ENCODE results near the gene MAGT1.
A peak's percentile ranks its signal among the peaks of the same experiment; 100 is the strongest.
"Not testable (repeated sequence)": the region's sequence is repeated elsewhere in the genome, so short reads cannot be mapped to it uniquely, and the experiment has no call there.

MAGT1 gene

DNA sequence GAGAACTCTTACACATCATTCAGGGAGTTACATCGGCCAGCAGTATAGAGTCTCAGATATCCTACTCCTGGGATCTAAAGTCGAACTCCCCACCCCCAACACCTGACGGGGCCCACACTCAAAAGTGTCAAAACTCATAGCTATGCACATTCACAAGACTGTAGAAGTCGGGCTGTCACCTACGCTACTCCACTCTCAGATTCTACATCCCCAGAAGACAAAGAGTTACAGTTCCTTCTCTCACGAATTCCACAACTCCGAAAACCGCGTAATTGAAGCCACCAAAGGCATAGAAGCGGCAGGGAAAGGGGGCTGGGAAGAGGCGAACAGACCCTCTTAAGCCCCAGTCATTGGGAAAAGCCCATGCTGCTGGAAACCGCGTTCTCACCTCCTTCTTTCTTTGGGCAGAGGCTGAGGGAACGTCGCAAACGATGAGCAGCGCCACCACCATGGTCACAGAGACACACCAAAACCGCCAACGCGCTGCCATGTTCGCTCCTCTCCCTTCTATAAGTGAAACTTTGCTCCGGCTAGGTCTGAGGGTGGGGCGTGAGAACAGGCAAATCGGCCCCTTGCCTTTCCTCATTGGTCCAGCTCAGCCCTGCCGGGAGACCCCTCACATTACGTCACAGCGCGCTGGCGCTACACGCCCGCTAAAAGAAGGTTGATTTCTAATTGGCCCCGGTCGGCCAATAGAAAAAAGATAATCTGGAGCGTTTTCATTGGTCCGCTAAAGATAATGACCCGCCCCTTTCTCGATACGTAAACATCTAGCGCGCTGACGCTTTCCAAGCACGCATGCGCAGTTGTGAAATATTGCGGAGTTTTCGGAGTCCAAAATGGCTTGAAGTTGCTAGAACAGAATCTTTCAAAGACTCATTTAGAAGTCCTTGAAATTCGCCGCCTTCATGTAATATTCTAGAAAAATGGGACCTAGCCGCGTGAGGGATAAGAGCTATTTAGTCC lies at the start of gene MAGT1:
MAGT1 (minus strand) TSS at position 515 of the 966 bp plus-strand sequence; CDS start at position 490, 25 bp downstream.
- peak; percentile 97 for DNase-seq

DNA sequence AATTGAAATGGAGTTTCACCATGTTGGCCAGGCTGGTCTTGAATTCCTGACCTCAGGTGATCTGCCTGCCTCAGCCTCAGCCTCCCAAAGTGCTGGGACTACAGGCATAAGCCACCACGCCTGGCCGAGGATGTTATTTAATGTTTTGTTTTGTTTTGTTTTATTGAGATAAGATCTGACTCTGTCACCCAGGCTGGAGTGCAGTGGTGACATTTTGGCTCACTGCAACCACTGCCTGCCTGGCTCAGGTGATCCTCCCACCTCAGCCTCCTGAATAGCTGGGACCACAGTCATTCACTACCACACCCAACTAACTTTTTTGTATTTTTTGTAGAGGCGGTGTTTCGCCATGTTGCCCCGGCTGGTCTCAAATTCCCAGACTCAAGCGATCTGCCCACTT lies 49.8 kb upstream of the MAGT1 start:
- not testable (repeated sequence) for DNase-seq

DNA sequence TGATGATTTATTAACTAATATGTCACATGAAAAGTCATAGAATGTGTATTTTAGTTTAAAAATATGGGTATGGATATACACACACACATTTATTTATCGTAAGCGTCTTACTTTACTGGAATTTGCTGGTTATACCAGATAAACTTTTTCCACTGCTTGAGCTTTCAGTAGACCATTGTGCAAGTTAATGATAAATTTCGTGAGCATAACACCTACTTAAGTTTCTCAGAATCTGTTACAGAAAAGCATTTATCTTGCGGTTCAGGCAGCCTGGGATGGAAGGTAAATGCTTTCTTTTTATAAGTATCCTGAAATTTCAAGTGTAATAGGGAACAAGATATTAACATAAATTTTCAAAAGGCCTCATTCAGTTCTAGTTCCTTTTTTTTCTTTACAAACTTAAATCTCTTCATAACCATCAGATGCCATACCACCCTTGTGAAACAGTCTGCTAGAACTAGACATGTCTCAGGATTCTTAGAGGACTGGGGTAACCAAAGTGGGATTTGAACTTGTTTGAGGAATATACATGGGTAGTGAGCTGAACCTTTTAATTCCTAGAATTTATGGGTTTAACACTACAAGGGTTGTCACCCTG lies 42.9 kb upstream of the MAGT1 start:
- DNase-seq, result no peak

DNA sequence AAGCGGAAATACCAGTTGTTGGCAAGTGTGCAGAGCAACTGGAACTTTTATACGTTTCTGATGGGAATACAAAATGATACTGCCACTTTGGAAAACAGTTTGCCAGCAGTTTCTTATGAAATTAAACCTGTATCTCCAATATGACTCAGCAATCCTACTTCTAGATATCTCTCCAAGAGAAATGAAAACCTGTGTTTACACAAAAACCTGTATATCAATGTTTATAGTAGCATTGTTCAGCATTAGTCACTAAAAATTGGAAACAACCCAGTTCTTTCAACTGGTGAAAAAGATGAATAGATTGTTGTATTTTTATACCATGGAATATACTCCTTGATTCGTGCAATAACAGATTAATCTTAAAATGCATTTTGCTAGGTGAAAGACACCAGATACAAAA lies 42.1 kb upstream of the MAGT1 start:
- DNase-seq, result peak; percentile 12

DNA sequence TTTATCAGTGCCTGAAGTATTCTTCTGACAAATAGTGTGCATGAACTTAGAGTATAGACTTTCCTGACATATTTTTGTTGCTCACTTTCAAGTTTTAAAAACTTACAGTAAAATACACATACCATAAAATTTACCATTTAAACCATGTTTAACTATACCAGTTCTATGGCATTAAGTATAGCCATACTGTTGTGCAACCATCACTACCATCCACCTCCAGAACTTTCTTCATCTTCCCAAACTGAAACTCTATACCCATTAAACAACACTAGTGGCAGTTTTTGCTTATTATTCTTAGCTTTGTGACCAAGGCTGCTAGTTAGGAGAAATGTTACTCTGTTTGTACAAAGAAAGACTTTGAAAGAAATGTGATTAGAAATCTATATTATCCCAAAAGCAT lies 41.1 kb upstream of the MAGT1 start:
- DNase-seq, result no peak

DNA sequence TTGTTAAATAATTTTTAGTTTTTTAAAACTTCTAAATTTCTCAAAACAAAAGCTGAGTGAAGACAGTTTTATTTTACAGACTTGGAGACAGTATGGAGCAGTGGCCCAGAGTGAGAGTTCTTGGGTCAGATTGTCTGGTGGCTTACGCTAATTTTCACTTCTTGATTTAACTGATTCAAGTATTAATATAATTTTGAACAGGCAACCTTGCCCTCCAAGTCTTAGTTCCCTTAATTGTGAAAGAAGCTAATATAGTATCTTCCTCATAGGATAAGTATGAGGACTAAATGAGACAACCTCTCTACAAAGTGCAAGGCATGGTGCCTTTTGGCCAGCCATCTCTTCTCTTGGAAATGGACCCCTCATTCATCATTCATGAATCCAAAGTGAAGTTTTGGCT lies 40.7 kb upstream of the MAGT1 start:
- DNase-seq, result no peak

DNA sequence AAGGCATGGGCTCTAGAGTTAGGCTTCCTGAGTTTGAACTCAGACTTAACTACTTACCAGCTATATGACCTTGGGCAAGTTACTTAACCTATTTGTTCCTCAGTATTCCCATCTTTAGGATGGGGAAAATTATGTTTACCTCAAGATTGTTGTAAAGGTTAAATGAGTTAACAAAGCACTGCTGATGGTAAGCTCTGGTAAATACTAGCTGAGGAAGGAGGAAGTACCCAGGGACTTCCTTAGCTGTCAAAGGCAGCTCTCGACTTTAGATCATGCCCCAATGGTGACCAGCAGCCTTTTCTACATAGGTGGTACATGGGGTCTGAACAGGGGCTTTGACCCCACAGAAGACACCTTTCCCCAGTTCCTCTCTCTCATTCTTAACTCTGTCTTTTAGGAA lies 35.3 kb upstream of the MAGT1 start:
- DNase-seq, result no peak

DNA sequence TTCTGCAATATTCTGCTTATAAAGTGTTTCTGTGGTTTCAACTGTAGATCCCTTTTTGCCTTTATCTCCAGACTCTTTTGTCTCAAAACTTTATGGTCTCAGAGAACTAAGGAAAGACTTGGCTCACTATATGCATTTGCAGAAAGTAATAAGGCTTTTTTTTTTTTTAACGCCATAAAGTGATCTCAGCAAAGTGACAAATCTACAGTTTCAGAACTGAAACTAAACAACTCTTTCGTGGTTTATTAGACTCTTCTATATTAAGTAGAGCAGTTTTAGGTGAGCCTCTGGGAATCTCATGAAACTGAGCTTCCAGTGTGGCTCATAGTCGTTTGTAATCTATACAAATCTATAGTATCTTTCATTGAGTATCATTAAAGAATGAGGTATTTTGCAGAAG lies 30.5 kb upstream of the MAGT1 start:
- no peak for DNase-seq

DNA sequence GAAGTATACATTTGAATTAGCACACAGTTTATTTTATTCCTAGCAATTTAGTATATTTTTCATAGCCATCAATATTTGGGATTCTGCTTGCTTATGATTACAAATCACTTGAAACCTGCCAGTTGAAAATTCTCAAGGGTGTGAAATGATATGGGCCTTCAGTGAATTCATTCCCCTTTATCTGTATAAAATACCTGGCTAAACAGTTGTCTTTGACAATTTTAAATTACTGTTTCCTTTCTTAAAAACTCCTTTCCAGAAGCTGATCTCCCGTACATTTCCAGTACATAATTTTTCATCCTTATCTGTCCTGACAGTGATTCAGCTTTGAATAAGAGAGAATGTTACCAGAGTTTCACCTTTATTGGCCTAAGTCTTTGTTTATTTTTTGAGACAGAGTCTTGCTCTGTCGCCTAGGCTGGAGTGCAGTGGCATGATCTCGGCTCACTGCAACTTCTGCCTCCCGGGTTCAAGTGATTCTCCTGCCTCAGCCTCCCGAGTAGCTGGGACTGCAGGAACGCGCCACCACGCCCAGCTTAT lies 29.2 kb upstream of the MAGT1 start:
- DNase-seq, result no peak

DNA sequence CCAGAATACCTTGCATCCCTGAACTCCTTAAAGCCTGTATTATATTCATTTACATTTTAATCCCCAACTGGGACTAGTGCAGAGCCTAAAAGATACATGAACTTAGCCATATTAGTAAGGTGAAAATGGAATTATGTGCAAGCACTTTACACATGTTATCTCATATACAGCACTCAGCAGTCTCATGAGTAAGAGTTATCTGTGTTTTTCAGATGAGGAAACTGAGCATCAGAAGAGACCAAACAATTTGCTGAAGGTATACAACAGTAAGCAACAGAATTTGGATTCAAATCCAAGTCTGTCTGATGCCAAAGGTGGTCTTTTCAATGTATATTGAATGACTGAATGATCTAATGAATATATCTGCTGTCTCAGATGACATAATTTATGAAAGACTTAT lies 27.6 kb upstream of the MAGT1 start:
- DNase-seq, result no peak

DNA sequence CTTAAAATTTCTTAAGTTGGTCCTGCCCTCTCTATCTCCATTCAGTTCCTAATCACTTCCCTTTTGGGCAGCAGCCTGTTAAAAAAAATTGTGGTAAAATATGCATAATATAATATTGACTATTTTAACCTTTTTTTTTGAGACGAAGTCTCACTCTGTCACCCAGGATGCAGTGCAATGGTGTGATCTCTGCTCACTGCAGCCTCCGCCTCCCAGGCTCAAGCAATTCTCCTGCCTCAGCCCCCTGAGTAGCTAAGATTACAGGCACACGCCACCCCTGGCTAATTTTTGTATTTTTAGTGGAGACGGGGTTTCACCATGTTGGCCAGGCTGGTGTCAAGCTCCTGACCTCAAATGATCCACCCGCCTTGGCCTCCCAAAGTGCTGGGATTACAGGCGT lies 24.1 kb upstream of the MAGT1 start:
- DNase-seq, result not testable (repeated sequence)

DNA sequence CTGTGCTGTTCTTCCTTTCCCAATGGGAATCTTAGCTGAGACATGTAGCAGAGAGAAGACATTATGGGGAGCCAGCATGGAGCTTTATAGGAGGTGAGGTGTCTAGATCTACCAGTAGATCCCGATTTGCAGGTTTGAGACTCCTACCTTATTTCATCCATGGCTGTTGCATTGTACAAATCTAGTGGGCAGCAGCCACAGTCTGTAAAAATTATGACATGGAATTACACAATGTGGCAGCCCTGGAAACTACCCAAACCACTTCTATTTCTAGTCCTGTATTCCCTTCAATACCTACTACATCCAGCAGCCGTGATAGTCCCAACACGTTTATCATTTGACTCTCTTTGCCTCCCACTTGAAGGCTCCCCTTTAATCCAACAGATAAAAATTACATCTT lies 23.3 kb upstream of the MAGT1 start:
- no peak for DNase-seq

DNA sequence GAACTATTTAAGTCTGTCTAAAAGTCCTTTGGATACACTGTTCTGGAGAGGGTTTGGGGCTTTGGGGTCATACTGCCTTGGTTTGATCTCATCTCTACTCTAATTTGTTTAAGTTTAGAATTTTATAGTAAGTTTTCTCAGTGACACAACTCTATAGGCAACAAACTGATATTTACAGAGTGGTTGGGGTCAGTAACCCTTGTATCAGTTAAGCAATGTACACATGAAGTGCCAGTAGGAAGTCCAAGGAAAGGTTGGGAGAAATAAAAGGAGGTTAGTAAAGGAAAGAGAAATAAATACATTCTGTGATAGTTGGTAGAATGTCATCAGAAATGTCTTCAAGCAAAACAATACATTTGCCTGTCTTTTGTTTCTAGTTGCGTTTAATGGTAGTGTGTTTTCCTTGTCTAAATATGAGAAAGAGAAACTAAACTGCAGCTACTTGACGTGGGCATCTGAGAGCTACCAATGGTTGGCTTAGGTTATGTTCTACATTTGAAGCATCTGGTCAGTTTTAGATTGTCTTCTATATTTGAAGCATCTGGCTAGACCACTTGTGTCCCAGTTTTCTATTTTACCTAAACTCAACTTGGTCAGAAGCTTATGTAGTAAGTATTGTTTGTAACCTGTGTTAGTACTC lies 22.2 kb upstream of the MAGT1 start:
- no peak for DNase-seq

DNA sequence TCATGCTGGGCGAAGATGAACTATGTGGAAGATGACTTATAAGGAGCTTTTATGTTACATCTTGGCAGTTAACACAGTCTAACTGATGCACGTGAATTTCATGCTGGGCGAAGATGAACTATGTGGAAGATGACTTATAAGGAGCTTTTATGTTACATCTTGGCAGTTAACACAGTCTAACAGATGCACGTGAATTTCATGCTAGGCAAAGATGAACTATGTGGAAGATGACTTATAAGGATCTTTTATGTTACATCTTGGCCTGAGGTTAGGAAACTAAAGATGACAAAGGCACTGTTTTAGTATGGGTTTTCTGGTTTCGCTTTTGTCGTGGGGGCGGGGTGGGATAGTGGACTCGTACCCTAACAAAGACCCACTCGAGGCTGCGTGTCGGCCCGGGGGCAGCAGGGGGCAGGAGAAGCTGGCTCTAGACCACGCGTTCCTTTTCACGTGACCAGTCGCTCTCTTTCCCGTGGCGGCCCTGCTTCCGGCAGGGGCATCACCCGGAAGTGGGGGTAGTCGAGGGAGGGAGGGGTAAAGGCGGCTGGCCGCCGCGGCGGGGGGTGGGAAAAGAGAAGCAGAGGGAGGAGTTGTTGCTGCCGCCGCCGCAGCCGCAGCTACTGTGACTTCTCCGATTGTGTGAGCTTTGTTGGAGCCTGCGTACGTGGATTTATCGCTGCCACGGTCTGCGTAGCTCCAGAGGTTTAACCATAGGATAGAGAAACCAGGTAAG lies 15.0 kb upstream of the MAGT1 start, which contains the start of gene ATP7A:
ATP7A (plus strand) TSS at position 586 of the 733 bp plus-strand sequence. CDS start 60,949 bp downstream, outside the sequence.
- peak; percentile 91 for DNase-seq

DNA sequence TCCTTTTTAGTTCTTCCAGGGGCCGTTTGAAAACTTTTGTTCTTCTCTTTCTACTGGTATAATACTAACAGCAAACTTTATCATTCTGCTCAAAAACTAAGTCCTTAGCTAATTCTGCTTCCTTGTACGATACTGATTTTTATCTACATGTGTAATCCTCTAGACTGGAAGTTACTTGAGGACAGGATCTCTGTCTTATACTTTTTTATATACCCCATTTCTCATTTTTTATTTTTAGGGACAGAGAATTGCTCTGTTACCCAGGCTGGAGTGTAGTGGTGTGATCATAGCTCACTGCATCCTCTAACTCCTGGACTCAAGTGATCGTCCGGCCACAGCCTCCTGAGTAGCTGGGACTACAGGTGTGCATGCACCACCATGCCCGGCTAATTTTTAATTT lies 6.3 kb upstream of the MAGT1 start:
- DNase-seq, result no peak

DNA sequence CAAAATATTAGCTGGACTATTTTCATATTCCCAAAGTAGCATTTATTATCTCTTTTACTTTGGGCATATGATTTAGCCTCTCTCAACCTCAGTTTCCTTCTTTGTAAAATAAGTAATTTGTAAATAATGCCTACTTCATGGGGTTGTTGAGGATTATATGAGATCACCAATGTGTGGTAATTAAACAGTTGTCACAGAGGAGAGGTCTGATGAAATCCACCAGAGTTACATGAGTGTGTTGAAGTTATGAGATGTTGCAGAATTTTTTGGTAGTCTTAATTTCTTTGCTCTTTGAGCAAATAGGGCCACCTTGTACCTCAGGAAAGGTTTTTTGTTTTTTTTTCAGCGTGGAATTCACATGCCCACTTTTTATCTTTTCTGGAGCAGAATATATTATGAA lies 5.5 kb upstream of the MAGT1 start:
- no peak for DNase-seq

DNA sequence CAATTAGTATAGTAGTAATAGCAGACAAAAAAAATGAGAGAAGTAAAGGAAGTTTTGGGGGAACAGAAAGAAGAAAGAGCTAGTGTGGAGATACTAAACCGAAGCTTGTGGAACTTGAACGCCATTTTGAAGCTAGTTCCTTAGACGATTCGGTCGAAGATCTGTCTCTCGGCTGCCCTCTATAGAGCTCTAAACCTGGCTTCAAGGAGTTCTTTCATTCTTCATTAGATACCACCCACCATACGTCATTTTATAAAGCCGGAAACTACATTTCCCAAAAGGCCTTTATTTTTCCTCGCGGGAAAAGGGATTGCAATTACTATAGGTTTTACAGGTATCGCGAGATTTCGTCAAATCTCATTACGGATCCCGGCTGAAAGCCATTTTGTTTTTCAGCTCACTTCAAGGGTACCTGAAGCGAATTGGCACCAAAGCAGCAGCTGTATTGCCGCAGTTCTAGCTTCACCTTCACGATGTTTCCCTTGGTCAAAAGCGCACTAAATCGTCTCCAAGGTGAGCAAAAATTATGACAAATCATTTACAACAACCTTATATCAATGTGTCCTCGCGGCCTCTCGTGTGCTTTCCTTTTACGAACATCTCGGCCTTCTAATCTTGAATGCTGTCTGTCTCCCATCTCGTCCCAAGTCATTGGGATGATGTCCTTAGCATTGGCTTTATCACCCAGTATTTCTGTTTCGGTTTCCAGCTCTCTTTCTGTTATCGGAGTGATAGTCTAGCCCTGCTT lies 4.0 kb upstream of the MAGT1 start, which contains the start of gene COX7B:
COX7B (plus strand) TSS at position 388 of the 748 bp plus-strand sequence; CDS start at position 474, 86 bp downstream.
- peak; percentile 97 for DNase-seq

DNA sequence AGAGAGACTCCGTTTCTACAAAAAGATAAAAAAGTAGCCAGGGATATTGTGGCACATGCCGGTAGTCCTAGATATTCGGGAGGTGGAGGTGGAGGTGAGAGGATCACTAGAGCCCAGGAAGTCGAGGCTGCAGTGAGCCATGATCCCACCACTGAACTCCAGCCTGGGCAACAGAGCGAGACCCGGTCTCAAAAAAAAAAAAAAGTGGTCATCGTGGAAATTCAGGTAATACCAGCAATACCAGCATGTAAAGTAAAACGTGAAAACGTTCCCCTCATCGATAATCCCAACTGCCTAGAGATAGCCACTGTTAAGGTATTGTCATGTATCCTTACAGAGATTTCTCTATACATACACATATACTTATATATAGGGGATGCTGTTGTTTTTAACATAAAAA lies 1.5 kb downstream of the MAGT1 start:
- DNase-seq, result no peak

DNA sequence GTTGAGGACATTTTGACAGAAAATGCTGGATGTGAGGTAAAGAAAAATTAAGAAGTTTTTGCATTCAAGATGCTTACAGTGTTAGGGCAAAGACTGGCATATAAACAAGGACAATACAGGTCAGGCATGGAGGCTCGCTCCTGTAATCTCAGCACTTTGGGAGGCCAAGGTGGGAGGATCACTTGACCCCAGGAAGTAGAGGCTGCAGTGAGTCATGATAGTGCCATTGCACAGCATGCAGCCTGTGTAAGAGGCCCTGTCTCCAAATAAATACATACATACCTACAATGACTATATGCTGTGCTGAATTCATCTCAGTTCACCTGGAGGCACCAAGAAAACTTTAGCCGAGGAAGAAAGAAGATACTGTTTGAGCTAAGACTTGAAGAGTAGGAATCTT lies 2.3 kb downstream of the MAGT1 start:
- no peak for DNase-seq

DNA sequence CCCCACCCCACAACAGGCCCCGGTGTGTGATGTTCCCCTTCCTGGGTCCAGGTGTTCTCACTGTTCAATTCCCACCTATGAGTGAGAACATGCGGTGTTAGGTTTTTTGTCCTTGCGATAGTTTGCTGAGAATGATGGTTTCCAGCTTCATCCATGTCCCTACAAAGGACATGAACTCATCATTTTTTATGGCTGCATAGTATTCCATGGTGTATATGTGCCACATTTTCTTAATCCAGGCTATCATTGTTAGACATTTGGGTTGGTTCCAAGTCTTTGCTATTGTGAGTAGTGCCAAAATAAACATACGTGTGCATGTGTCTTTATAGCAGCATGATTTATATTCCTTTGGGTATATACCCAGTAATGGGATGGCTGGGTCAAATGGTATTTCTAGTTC lies 13.8 kb downstream of the MAGT1 start:
- DNase-seq, result not testable (repeated sequence)

DNA sequence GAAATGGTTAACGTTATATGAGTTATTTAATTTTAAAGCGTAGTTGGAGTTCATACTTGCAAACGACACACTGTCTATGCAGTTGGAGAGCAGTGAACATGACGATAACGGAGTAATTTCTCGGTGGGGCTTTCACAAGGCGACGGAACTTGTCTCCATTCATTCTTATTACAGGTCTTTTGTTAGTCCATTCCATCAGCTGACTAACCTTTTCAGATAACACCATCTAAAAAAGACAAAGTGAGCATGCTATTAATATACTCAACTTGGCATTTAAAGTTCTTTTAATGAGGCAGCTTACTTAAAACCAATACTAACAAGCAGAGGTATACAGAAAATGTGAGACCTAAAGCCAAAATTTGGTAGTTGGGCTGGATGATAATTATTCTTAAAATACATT lies 19.9 kb downstream of the MAGT1 start:
- DNase-seq, result no peak

DNA sequence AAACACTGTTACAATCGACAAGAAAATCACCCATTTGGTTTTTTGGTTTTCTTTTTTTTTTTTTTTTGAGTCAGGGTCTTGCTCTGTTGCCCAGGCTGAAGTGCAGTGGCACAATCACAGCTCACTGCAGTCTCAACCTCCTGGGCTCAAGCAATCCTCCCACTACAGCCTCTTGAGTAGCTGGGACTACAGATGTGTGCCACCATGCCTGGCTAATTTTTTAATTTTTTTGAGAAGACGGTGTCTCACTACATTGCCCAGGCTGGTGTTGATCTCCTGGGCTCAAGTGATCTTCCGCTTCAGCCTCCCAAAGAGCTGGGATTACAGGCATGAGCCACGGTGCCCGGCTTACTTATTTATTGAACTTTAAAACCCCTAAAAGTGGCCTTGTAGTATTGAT lies 63.7 kb downstream of the MAGT1 start:
- not testable (repeated sequence) for DNase-seq

Measured in fibroblast of skin of right biceps (primary cell).